DND-41 (cell line): ENCODE data around the gene ZNF677.
"Not testable (repeated sequence)": the region's sequence is repeated elsewhere in the genome, so short reads cannot be mapped to it uniquely, and the experiment has no call there.

Experiments
- ATAC-seq: fragments of 200-7000 bp; cut with Tn5 transposase; 3 replicates; pipeline ENCODE4 v1.9.1; 2021; ENCODE audit warnings: low read depth; ENCODE audit not compliant: insufficient read depth
- DNase-seq: peaks from one replicate; pipeline ENCODE4 v3.0.0-alpha.2; 2020
- H2AFZ ChIP-seq: 2 replicates; pipeline ENCODE4 v1.6.0; 2012; ENCODE audit warnings: low read depth, low read length
- H3K27ac ChIP-seq: 2 replicates; pipeline ENCODE4 v1.5.1; 2012; ENCODE audit warnings: low read length, inconsistent platforms
- H3K27me3 ChIP-seq: fragments of 200-600 bp; sonication (generic); 2 replicates; pipeline ENCODE4 v1.6.0; 2012; ENCODE audit warnings: low read length, mild to moderate bottlenecking, inconsistent platforms; ENCODE audit not compliant: insufficient read depth, poor library complexity
- H3K36me3 ChIP-seq: 2 replicates; pipeline ENCODE4 v1.5.1; 2012; ENCODE audit warnings: low read length, inconsistent platforms; ENCODE audit not compliant: insufficient read depth
- H3K4me1 ChIP-seq: 2 replicates; pipeline ENCODE4 v1.5.1; 2012; ENCODE audit warnings: mild to moderate bottlenecking, low read length; ENCODE audit not compliant: insufficient read depth
- H3K4me2 ChIP-seq: 2 replicates; pipeline ENCODE4 v1.6.0; 2012; ENCODE audit warnings: mild to moderate bottlenecking, moderate library complexity, low read length, inconsistent platforms; ENCODE audit not compliant: insufficient read depth
- H3K4me3 ChIP-seq, 2 experiments: fragments of 200-600 bp in 1 of 2; shearing (Covaris generic) in 1 of 2; 2 replicates each; pipeline ENCODE4 v1.5.1; 2012 to 2016; ENCODE audit warnings: inconsistent platforms in 2 of 2, low read length in 2 of 2, mild to moderate bottlenecking in 2 of 2, low read depth in 1 of 2, moderate library complexity in 1 of 2
- H3K79me2 ChIP-seq: 2 replicates; pipeline ENCODE4 v1.6.0; 2012; ENCODE audit warnings: low read length, inconsistent platforms; ENCODE audit not compliant: insufficient read depth
- H3K9ac ChIP-seq: 2 replicates; pipeline ENCODE4 v1.6.0; 2012; ENCODE audit warnings: low read depth, mild to moderate bottlenecking, inconsistent platforms, low read length, moderate library complexity
- H3K9me3 ChIP-seq: 2 replicates; pipeline ENCODE4 v1.5.1; 2012; ENCODE audit warnings: low read length, moderate library complexity, mild to moderate bottlenecking, inconsistent platforms; ENCODE audit not compliant: insufficient read depth, severe bottlenecking
- H4K20me1 ChIP-seq: 2 replicates; pipeline ENCODE4 v1.6.0; 2012; ENCODE audit warnings: low read length; ENCODE audit not compliant: insufficient read depth
- EZH2 ChIP-seq: IDR thresholded peaks from 3 replicates; pipeline ENCODE4 v1.6.1; 2012; ENCODE audit warnings: borderline replicate concordance, low read depth, mild to moderate bottlenecking, moderate library complexity, low read length, inconsistent platforms; ENCODE audit not compliant: severe bottlenecking
- TF ChIP-seq, protein P1 (sequence below): IDR thresholded peaks from 2 replicates; pipeline ENCODE4 v1.5.1; 2012; ENCODE audit warnings: borderline replicate concordance, low read length, moderate library complexity, mild to moderate bottlenecking; ENCODE audit not compliant: poor library complexity, severe bottlenecking; ENCODE audit errors: extremely low read depth

Gene ZNF677

DNA sequence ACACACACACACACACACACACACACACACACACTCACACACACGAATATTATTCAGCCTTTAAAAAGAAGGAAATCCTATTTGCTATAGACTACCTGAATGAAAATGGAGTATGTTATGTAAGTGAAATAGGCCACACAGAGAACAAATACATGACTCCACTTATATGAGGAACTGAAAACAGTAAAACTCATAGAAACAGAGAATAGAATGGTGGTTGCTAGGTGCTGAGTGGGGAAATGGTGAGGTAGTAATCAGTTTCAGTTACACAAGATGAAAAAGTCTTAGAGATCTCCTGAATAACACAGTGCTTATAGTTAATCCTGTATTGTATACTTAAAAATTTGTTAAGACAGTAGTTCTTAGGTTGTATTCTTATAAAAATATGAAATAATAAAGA, 8.2 kb downstream of the ZNF677 start:
- DNase-seq = no peak
- H2AFZ ChIP-seq = no peak overlapping the region
- H3K27ac ChIP-seq = no peak overlapping the region
- no peaks in the 10 kb centered on the region for H4K20me1 ChIP-seq
- peaks cover 48% of the 10 kb centered on the region for H3K36me3 ChIP-seq
- no peak for TF ChIP-seq EZH2
- TF ChIP-seq, protein P1, sequence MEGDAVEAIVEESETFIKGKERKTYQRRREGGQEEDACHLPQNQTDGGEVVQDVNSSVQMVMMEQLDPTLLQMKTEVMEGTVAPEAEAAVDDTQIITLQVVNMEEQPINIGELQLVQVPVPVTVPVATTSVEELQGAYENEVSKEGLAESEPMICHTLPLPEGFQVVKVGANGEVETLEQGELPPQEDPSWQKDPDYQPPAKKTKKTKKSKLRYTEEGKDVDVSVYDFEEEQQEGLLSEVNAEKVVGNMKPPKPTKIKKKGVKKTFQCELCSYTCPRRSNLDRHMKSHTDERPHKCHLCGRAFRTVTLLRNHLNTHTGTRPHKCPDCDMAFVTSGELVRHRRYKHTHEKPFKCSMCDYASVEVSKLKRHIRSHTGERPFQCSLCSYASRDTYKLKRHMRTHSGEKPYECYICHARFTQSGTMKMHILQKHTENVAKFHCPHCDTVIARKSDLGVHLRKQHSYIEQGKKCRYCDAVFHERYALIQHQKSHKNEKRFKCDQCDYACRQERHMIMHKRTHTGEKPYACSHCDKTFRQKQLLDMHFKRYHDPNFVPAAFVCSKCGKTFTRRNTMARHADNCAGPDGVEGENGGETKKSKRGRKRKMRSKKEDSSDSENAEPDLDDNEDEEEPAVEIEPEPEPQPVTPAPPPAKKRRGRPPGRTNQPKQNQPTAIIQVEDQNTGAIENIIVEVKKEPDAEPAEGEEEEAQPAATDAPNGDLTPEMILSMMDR = no peak
- no peak overlapping the region for H3K4me2 ChIP-seq
- no peak overlapping the region for H3K4me3 ChIP-seq
- ATAC-seq = no peak
- H3K9me3 ChIP-seq = peaks cover 20% of the 10 kb centered on the region
- H3K27me3 ChIP-seq = no peaks in the 10 kb centered on the region
- no peak overlapping the region for H3K9ac ChIP-seq
- H3K4me1 ChIP-seq = no peaks in the 10 kb centered on the region
- no peaks in the 10 kb centered on the region for H3K79me2 ChIP-seq

DNA sequence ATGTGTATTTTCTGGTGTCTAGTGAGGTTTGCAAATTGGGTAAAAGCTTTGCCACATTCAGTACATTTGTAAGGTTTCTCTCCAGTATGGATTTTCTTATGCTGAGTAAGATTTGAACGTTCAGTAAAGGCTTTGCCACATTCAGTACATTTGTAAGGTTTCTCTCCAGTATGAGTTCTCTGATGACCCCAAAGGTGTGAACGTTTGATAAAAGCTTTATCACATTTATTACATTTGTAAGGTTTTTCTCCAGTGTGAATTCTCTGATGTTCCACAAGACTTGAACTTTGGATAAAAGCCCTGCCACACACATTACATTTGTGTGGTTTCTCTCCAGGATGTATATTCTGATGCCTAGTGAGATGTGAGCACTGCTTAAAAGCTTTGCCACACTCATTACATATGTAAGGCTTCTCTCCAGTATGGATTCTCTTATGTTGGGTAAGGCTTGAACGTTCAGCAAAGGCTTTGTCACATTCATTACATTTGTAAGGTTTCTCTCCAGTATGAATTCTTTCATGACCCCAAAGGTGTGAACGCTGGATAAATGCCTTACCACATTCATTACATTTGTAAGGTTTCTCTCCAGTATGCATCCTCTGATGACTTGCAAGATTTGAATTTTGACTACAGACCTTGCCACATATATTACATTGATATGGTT, 17.4 kb downstream of the ZNF677 start:
- H3K27me3 ChIP-seq = no peaks in the 10 kb centered on the region
- peaks cover 49% of the 10 kb centered on the region for H3K36me3 ChIP-seq
- no peaks in the 10 kb centered on the region for H3K4me1 ChIP-seq
- H3K4me3 ChIP-seq = no peak overlapping the region
- TF ChIP-seq, protein P1 = no peak
- TF ChIP-seq EZH2 = no peak
- peaks cover 43% of the 10 kb centered on the region for H3K9me3 ChIP-seq
- no peak overlapping the region for H2AFZ ChIP-seq
- no peak overlapping the region for H3K27ac ChIP-seq
- no peaks in the 10 kb centered on the region for H4K20me1 ChIP-seq
- H3K4me2 ChIP-seq = no peak overlapping the region
- H3K79me2 ChIP-seq = no peaks in the 10 kb centered on the region
- no peak for DNase-seq
- no peak overlapping the region for H3K9ac ChIP-seq
- ATAC-seq = no peak

DNA sequence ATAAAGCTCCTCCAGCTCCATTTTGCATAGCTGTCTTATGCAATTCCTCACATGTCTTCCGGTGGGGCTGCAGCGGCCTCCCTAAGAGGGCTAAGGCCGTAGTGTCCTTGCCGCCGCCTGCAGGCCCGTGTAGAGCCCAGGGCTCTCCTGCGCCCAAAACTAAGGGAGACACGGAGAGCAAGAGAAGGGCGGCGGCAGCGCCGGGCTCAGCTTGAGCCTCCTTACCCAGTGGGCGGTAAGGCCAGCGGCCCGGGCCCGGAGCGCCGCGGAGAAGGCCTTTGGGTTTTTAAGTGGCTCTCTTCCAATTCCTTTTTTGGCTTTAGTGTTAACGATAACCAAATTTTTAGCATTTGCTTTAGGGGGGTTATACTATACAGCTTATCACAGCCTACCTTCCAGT, 30.1 kb downstream of the ZNF677 start:
- Histone ChIP-seq H3K27me3 (no peaks in the 10 kb centered on the region), H3K9me3 (peaks cover 3% of the 10 kb centered on the region), H2AFZ (no peak overlapping the region), H3K36me3 (no peaks in the 10 kb centered on the region), H3K27ac (no peak overlapping the region), H3K4me3 (no peak overlapping the region), H3K4me2 (no peak overlapping the region), H3K79me2 (no peaks in the 10 kb centered on the region), H4K20me1 (no peaks in the 10 kb centered on the region), H3K4me1 (no peaks in the 10 kb centered on the region), H3K9ac (no peak overlapping the region)
- TF ChIP-seq EZH2 = no peak
- TF ChIP-seq, protein P1 = no peak
- no peak for ATAC-seq
- no peak for DNase-seq

DNA sequence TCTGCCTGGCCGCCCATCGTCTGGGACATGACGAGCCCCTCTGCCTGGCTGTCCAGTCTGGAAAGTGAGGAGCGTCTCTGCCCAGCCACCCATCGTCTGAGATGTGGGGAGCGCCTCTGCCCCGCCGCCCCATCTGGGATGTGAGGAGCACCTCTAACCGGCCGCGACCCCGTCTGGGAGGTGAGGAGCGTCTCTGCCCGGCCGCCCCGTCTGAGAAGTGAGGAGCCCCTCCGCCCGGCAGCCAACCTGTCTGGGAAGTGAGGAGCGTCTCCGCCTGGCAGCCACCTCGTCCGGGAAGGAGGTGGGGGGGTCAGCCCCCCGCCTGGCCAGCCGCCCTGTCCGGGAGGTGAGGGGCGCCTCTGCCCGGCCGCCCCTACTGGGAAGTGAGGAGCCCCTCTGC, 32.0 kb downstream of the ZNF677 start:
- not testable (repeated sequence) for ATAC-seq, H3K36me3 ChIP-seq, H3K9ac ChIP-seq, H2AFZ ChIP-seq, H3K4me1 ChIP-seq, H3K4me2 ChIP-seq, H3K27ac ChIP-seq, DNase-seq, H3K9me3 ChIP-seq, H3K79me2 ChIP-seq, H3K4me3 ChIP-seq, H3K27me3 ChIP-seq, H4K20me1 ChIP-seq
